OCI-LY7 (cell line): Measurements from ENCODE around the gene IFNL2. TPM values are rescaled to one million over a fixed set of nuclear protein-coding genes. Genes with fewer than 3 reads are reported as not detected.

ENCODE experiments used
- BruUV-seq: library from RNA; stranded (reverse); fragments of 400-500 nt; replicated peaks from 2 replicates; lab custom pipeline; 2021; lab: Mats Ljungman, UMichigan
- CTCF ChIA-PET: fragments of 300-600 bp; sonication (Branson Sonifier 250); formaldehyde crosslinking; loops from one replicate; lab custom pipeline; 2022; ENCODE audit warnings: antibody characterized with exemption; ENCODE audit not compliant: unreplicated experiment; lab: Charles Lee
- POLR2A ChIA-PET: fragments of 300-600 bp; sonication (Branson Sonifier 250); formaldehyde crosslinking; loops from one replicate; lab custom pipeline; 2022; ENCODE audit warnings: antibody characterized with exemption; lab: Charles Lee
- DNase-seq: peaks from one replicate; pipeline ENCODE4 v3.0.0-alpha.2; 2015; ENCODE audit warnings: low spot score
- H2AFZ ChIP-seq: fragments of 200-600 bp; sonication (generic), shearing (Covaris generic); 2 replicates; pipeline ENCODE4 v1.6.1; 2014; ENCODE audit warnings: mild to moderate bottlenecking, antibody characterized with exemption, low read length, moderate library complexity
- H3K27ac ChIP-seq: fragments of 200-600 bp; sonication (generic); 2 replicates; pipeline ENCODE4 v1.5.1; 2014; ENCODE audit warnings: mixed run types, low read depth, mild to moderate bottlenecking, moderate library complexity, low read length, inconsistent platforms; ENCODE audit not compliant: poor library complexity, severe bottlenecking
- H3K36me3 ChIP-seq: fragments of 200-600 bp; sonication (generic); 2 replicates; pipeline ENCODE4 v1.6.1; 2014; ENCODE audit warnings: mild to moderate bottlenecking, antibody characterized with exemption, low read length, moderate library complexity, mixed read lengths; ENCODE audit not compliant: insufficient read depth
- H3K4me1 ChIP-seq: fragments of 200-600 bp; sonication (generic); 2 replicates; pipeline ENCODE4 v1.5.1; 2014; ENCODE audit warnings: mild to moderate bottlenecking, low read length; ENCODE audit not compliant: insufficient read depth, poor library complexity, severe bottlenecking
- H3K4me2 ChIP-seq: fragments of 200-600 bp; sonication (generic); 2 replicates; pipeline ENCODE4 v1.6.1; 2014; ENCODE audit warnings: mild to moderate bottlenecking, low read length
- H3K4me3 ChIP-seq: fragments of 200-600 bp; sonication (generic); 2 replicates; pipeline ENCODE4 v1.5.1; 2014; ENCODE audit warnings: mild to moderate bottlenecking, low read depth, low read length; ENCODE audit not compliant: poor library complexity, severe bottlenecking
- H3K79me2 ChIP-seq: fragments of 200-600 bp; sonication (generic); 2 replicates; pipeline ENCODE4 v1.6.1; 2016; ENCODE audit warnings: low read depth, mild to moderate bottlenecking, low read length, moderate library complexity, mixed read lengths; ENCODE audit not compliant: insufficient read depth
- H3K9me2 ChIP-seq: fragments of 200-600 bp; sonication (generic); 2 replicates; pipeline ENCODE4 v1.6.1; 2016; ENCODE audit warnings: mild to moderate bottlenecking, low read length, mixed read lengths; ENCODE audit not compliant: insufficient read depth
- H3K9me3 ChIP-seq: fragments of 200-600 bp; sonication (generic); 2 replicates; pipeline ENCODE4 v1.6.1; 2014; ENCODE audit warnings: mild to moderate bottlenecking, mixed run types, low read length, mixed read lengths
- H4K20me1 ChIP-seq: fragments of 200-600 bp; sonication (generic); 2 replicates; pipeline ENCODE4 v1.6.1; 2014; ENCODE audit warnings: mild to moderate bottlenecking, antibody characterized with exemption, low read length, moderate library complexity, mixed read lengths; ENCODE audit not compliant: insufficient read depth
- CTCF ChIP-seq: fragments of 200-600 bp; sonication (generic); conservative IDR thresholded peaks from 2 replicates; pipeline ENCODE4 v1.5.1; 2014; ENCODE audit warnings: mild to moderate bottlenecking, antibody characterized with exemption, low read length, moderate library complexity, mixed read lengths
- EZH2phosphoT487 ChIP-seq: fragments of 200-600 bp; sonication (generic); IDR thresholded peaks from 2 replicates; pipeline ENCODE4 v1.6.1; 2018; ENCODE audit warnings: low read depth, borderline replicate concordance, mild to moderate bottlenecking, mixed run types, antibody characterized with exemption, low read length, moderate library complexity, mixed read lengths
- intact Hi-C: fragments of 100-400 bp; cut with micrococcal nuclease; formaldehyde crosslinking; loops from one replicate; pipeline ENCODE4 v1.10.0; 2022; ENCODE audit not compliant: unreplicated experiment
- total RNA-seq, 2 experiments: library from RNA; depleted of rRNA in 1 of 2; stranded (reverse); fragments of >200 nt in 1 of 2; shearing (Covaris generic) in 1 of 2; gene quantifications; 2 replicates each; pipeline ENCODE4 v1.2.3, GENCODE V29; 2014 to 2022

Gene IFNL2
- total RNA-seq, 2 experiments from 2014 or later: not detected

GRCh38 chr19:39314016-39314728 is 46.0 kb downstream of the IFNL2 start:
- CTCF ChIA-PET: no interaction called here
- H3K36me3 ChIP-seq: no peaks in the 10 kb centered on the region
- no peak overlapping the region for H2AFZ ChIP-seq
- intact Hi-C loops: no loop called here
- H3K4me2 ChIP-seq: no peak overlapping the region
- POLR2A ChIA-PET: no interaction called here
- H3K9me2 ChIP-seq: no peaks in the 10 kb centered on the region
- no peaks in the 10 kb centered on the region for H3K9me3 ChIP-seq
- no peaks in the 10 kb centered on the region for H3K79me2 ChIP-seq
- H3K4me1 ChIP-seq: no peaks in the 10 kb centered on the region
- TF ChIP-seq EZH2phosphoT487 (no peak), CTCF (no peak)
- DNase-seq: no peak
- BruUV-seq: no TSS peak
- H4K20me1 ChIP-seq: no peaks in the 10 kb centered on the region
- no peak overlapping the region for H3K27ac ChIP-seq
- H3K4me3 ChIP-seq: no peak overlapping the region

GRCh38 chr19:39315933-39316332 is 47.7 kb downstream of the IFNL2 start:
- Histone ChIP-seq H3K9me3 (no peaks in the 10 kb centered on the region), H3K79me2 (no peaks in the 10 kb centered on the region), H2AFZ (no peak overlapping the region), H3K4me1 (no peaks in the 10 kb centered on the region), H3K27ac (no peak overlapping the region), H3K4me3 (no peak overlapping the region), H3K9me2 (no peaks in the 10 kb centered on the region), H4K20me1 (no peaks in the 10 kb centered on the region), H3K4me2 (no peak overlapping the region), H3K36me3 (no peaks in the 10 kb centered on the region)
- POLR2A ChIA-PET: interaction anchor here (1.2 kb wide), 1 partner anchor 10 kb away, joined by 3 read pairs; no protein-coding TSS in a partner anchor
- CTCF ChIA-PET: no interaction called here
- TF ChIP-seq EZH2phosphoT487: no peak
- TF ChIP-seq CTCF: no peak
- no peak for DNase-seq
- no TSS peak for BruUV-seq
- intact Hi-C loops: no loop called here

- intact Hi-C loops: no loop called here
- Histone ChIP-seq H3K4me3 (no peak overlapping the region), H3K27ac (no peak overlapping the region), H3K4me2 (no peak overlapping the region), H3K9me3 (no peaks in the 10 kb centered on the region), H2AFZ (no peak overlapping the region), H3K36me3 (no peaks in the 10 kb centered on the region), H3K9me2 (no peaks in the 10 kb centered on the region), H3K79me2 (no peaks in the 10 kb centered on the region), H4K20me1 (no peaks in the 10 kb centered on the region), H3K4me1 (no peaks in the 10 kb centered on the region)
- ChIA-PET POLR2A (no interaction called here), CTCF (no interaction called here)
- BruUV-seq: no TSS peak
- no peak for TF ChIP-seq CTCF
- TF ChIP-seq EZH2phosphoT487: no peak
- DNase-seq: no peak
These were observed 48.6 kb downstream of the IFNL2 start for GRCh38 chr19:39316627-39317321.
